ENCODE data around the gene ABCC1. TPM values are rescaled to one million over a fixed set of nuclear protein-coding genes. Genes with fewer than 3 reads are reported as not detected.

Gene ABCC1
- total and polyA plus RNA-seq, 2 of the 8 experiments (the other 6 are each of a cell fraction or from before 2014, with no cell fraction given): 42.6 to 66.8 TPM

- TF ChIP-seq CHD7 (IDR thresholded peaks at IDR 0.05; ENCODE audit: insufficient replicate concordance, low read length) (no peak), RNF2 (IDR thresholded peaks at IDR 0.05; ENCODE audit: borderline replicate concordance, low read depth, low read length, missing control alignments, poor library complexity, severe bottlenecking) (no peak), CTBP2 (IDR thresholded peaks at IDR 0.05; ENCODE audit: borderline replicate concordance, insufficient read depth, insufficient read length, low read length) (no peak), SAP30 (IDR thresholded peaks at IDR 0.05; ENCODE audit: insufficient read depth, insufficient replicate concordance, low read length) (no peak), EZH2 (IDR thresholded peaks at IDR 0.05; ENCODE audit: low read depth, low read length, severe bottlenecking) (no peak), HDAC6 (IDR thresholded peaks at IDR 0.05; ENCODE audit: low read depth, low read length) (no peak), SUZ12 (IDR thresholded peaks at IDR 0.05; ENCODE audit: low read length) (no peak), ATF3 (IDR thresholded peaks at IDR 0.05; ENCODE audit: insufficient read depth, low read depth, low read length) (no peak), RBBP5 (IDR thresholded peaks at IDR 0.05; ENCODE audit: borderline replicate concordance, low read depth, low read length) (no peak), RFX5 (IDR thresholded peaks at IDR 0.05; ENCODE audit: borderline replicate concordance, low read depth, low read length) (no peak)
These were observed 233.5 kb downstream of the ABCC1 start (continued) for GRCh38 chr16:16182918-16183317.
